ENCODE data around the gene FAM114A2. TPM values are rescaled to one million over a fixed set of nuclear protein-coding genes. Genes with fewer than 3 reads are reported as not detected.

Gene FAM114A2
- total RNA-seq, 1 experiment from 2014 or later: 21.3 TPM

DNA sequence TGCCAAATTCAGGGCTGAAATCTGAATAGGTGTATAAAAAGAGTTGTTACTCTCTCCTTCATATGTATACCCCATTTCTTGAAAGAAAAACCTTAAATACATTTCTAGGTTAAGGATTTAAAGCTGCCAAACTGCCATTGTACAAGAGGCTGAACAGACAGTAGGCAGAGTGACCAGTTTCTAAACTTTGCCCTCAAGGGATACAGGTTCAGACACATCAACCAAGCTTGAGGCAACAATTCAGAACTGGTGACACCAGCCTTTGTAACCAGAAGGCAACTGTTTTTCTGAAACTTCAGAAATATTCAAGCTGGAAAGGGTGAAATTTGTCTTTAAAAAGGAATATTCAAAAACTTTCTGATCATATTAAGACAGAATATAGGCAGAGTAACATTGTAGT is 47.5 kb downstream of the FAM114A2 start:
- intact Hi-C loops (cut with micrococcal nuclease; ENCODE audit: unreplicated experiment): no loop called here
- no peaks in the 10 kb centered on the region for H3K9me3 Mint-ChIP-seq (ENCODE audit: low read depth, unreplicated experiment)
- no peak overlapping the region for H3K27ac Mint-ChIP-seq (ENCODE audit: unreplicated experiment)
- no peaks in the 10 kb centered on the region for H3K36me3 Mint-ChIP-seq (ENCODE audit: insufficient read depth, unreplicated experiment)
- no peak for DNase-seq
- H3K27me3 Mint-ChIP-seq (ENCODE audit: unreplicated experiment): no peaks in the 10 kb centered on the region
- CTCF ChIA-PET: interaction anchor here (1.0 kb wide), 1 partner anchor 11 kb away, joined by 5 read pairs; no protein-coding TSS in a partner anchor
- no peaks in the 10 kb centered on the region for H3K4me1 Mint-ChIP-seq (ENCODE audit: low read depth, unreplicated experiment)
- no TSS peak for BruUV-seq (replicated peaks)
- TF ChIP-seq, protein P1, sequence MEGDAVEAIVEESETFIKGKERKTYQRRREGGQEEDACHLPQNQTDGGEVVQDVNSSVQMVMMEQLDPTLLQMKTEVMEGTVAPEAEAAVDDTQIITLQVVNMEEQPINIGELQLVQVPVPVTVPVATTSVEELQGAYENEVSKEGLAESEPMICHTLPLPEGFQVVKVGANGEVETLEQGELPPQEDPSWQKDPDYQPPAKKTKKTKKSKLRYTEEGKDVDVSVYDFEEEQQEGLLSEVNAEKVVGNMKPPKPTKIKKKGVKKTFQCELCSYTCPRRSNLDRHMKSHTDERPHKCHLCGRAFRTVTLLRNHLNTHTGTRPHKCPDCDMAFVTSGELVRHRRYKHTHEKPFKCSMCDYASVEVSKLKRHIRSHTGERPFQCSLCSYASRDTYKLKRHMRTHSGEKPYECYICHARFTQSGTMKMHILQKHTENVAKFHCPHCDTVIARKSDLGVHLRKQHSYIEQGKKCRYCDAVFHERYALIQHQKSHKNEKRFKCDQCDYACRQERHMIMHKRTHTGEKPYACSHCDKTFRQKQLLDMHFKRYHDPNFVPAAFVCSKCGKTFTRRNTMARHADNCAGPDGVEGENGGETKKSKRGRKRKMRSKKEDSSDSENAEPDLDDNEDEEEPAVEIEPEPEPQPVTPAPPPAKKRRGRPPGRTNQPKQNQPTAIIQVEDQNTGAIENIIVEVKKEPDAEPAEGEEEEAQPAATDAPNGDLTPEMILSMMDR (IDR thresholded peaks at IDR 0.05; ENCODE audit: unreplicated experiment): no peak
- no peak overlapping the region for H3K4me3 Mint-ChIP-seq (ENCODE audit: low read depth, unreplicated experiment)

DNA sequence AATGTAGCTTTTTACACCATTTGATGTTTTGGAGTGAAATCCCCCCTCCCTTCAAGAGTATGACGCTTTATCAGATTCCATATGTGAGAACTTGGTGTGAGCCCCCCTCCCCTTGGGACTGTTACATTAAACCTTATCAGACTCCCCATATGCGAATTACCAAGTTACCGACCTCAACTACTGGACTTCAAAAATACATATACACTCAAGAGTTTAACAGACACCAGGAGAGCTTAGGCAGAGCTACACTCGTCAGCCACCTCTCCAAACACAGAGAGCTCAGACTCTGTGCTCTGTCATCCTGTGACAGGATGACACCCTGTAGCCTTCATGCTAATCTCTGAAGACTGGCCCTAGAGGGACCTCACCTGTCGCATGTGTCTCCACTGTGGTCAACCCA is 50.2 kb downstream of the FAM114A2 start:
- no peak for DNase-seq
- Mint-ChIP-seq H3K4me3 (ENCODE audit: low read depth, unreplicated experiment) (no peak overlapping the region), H3K9me3 (ENCODE audit: low read depth, unreplicated experiment) (no peaks in the 10 kb centered on the region), H3K36me3 (ENCODE audit: insufficient read depth, unreplicated experiment) (no peaks in the 10 kb centered on the region), H3K27me3 (ENCODE audit: unreplicated experiment) (peaks cover 16% of the 10 kb centered on the region), H3K27ac (ENCODE audit: unreplicated experiment) (no peak overlapping the region), H3K4me1 (ENCODE audit: low read depth, unreplicated experiment) (no peaks in the 10 kb centered on the region)
- BruUV-seq (replicated peaks): no TSS peak
- CTCF ChIA-PET: no interaction called here
- intact Hi-C loops (cut with micrococcal nuclease; ENCODE audit: unreplicated experiment): no loop called here
- TF ChIP-seq, protein P1 (IDR thresholded peaks at IDR 0.05; ENCODE audit: unreplicated experiment): no peak

DNA sequence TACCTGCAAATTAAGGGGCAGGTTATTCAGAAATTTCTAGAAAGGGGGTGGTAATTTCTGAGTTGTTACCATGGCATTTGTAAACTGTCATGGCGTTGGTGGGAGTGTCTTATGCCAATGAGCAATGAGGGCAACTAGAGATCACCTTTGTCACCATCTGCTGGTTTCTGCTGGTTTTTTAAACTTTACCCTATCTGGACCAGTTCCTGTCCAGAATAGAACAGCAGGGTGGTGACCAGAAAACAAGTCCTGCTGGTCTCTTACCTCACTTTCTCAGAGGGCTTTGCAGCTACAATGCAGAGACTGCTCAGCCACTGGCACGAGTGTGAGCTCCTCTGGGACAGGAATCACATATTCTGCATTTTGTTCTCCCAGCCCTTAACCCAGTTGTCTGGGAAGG is 51.4 kb downstream of the FAM114A2 start:
- CTCF ChIA-PET: no interaction called here
- no peak overlapping the region for H3K4me3 Mint-ChIP-seq (ENCODE audit: low read depth, unreplicated experiment)
- TF ChIP-seq, protein P1 (IDR thresholded peaks at IDR 0.05; ENCODE audit: unreplicated experiment): no peak
- H3K27me3 Mint-ChIP-seq (ENCODE audit: unreplicated experiment): peaks cover 28% of the 10 kb centered on the region
- no peaks in the 10 kb centered on the region for H3K4me1 Mint-ChIP-seq (ENCODE audit: low read depth, unreplicated experiment)
- no peaks in the 10 kb centered on the region for H3K9me3 Mint-ChIP-seq (ENCODE audit: low read depth, unreplicated experiment)
- no peaks in the 10 kb centered on the region for H3K36me3 Mint-ChIP-seq (ENCODE audit: insufficient read depth, unreplicated experiment)
- intact Hi-C loops (cut with micrococcal nuclease; ENCODE audit: unreplicated experiment): no loop called here
- no peak for DNase-seq
- no TSS peak for BruUV-seq (replicated peaks)
- H3K27ac Mint-ChIP-seq (ENCODE audit: unreplicated experiment): no peak overlapping the region

DNA sequence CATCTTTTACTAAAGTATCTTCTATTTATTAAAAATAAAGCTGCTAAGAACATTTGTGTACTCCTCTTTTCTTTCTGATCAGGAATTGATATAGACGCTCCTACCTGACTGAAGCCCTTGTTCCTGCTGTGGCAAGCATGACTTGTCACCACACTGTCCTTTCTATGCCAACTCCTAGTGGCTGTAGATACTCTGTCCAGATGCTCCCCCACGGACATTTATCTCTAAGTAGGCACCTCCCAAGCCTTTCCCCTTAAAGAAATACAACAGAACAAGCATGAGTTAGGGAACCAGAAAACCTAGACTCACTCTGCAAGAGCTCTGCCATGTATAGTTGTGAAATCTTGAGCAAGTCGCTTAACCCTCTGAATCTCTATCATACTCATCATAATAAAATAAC is 53.2 kb downstream of the FAM114A2 start:
- H3K27me3 Mint-ChIP-seq (ENCODE audit: unreplicated experiment): peaks cover 30% of the 10 kb centered on the region
- no peaks in the 10 kb centered on the region for H3K9me3 Mint-ChIP-seq (ENCODE audit: low read depth, unreplicated experiment)
- TF ChIP-seq, protein P1 (IDR thresholded peaks at IDR 0.05; ENCODE audit: unreplicated experiment): no peak
- no peaks in the 10 kb centered on the region for H3K4me1 Mint-ChIP-seq (ENCODE audit: low read depth, unreplicated experiment)
- intact Hi-C loops (cut with micrococcal nuclease; ENCODE audit: unreplicated experiment): no loop called here
- no peaks in the 10 kb centered on the region for H3K36me3 Mint-ChIP-seq (ENCODE audit: insufficient read depth, unreplicated experiment)
- no peak overlapping the region for H3K4me3 Mint-ChIP-seq (ENCODE audit: low read depth, unreplicated experiment)
- BruUV-seq (replicated peaks): no TSS peak
- CTCF ChIA-PET: interaction anchor here (0.6 kb wide), 1 partner anchor 35 kb away, joined by 3 read pairs; no protein-coding TSS in a partner anchor
- no peak for DNase-seq
- H3K27ac Mint-ChIP-seq (ENCODE audit: unreplicated experiment): no peak overlapping the region

All from Calu3 (cell line).